HepG2 (cell line): ENCODE measurements around the gene R3HDM4. TPM values are rescaled to one million over a fixed set of nuclear protein-coding genes. Genes with fewer than 3 reads are reported as not detected.
A peak's percentile ranks its signal among the peaks of the same experiment; 100 is the strongest.

Experiments used
- ARID5B ChIP-seq: IDR thresholded peaks from 2 replicates; pipeline ENCODE4 v1.4.0; 2020; ENCODE audit warnings: mild to moderate bottlenecking, missing genetic modification reagents
- CEBPG ChIP-seq: IDR thresholded peaks from 2 replicates; pipeline ENCODE4 v1.6.1; 2016
- GATA4 ChIP-seq: sonication (generic); IDR thresholded peaks from 2 replicates; pipeline ENCODE4 v1.6.1; 2016; ENCODE audit warnings: antibody characterized with exemption, low read depth, borderline replicate concordance
- HOXA3 ChIP-seq: sonication (generic); formaldehyde crosslinking; IDR thresholded peaks from 2 replicates; pipeline ENCODE4 v1.5.0; 2020; ENCODE audit warnings: missing genetic modification reagents
- MNT ChIP-seq: fragments of 450-650 bp; IDR thresholded peaks from 2 replicates; pipeline ENCODE4 v1.6.1; 2016
- NKX3-1 ChIP-seq: sonication (generic); formaldehyde crosslinking; IDR thresholded peaks from 2 replicates; pipeline ENCODE4 v1.5.0; 2020; ENCODE audit warnings: missing genetic modification reagents
- ZBTB38 ChIP-seq: sonication (generic); formaldehyde crosslinking; IDR thresholded peaks from 2 replicates; pipeline ENCODE4 v1.5.1; 2020; ENCODE audit warnings: mild to moderate bottlenecking, missing genetic modification reagents
- ZC3H13 ChIP-seq: sonication (generic); formaldehyde crosslinking; IDR thresholded peaks from 2 replicates; pipeline ENCODE4 v1.8.1; 2023; ENCODE audit warnings: mild to moderate bottlenecking, missing genetic modification reagents, moderate library complexity
- ZMYM3 ChIP-seq: sonication (generic); formaldehyde crosslinking; IDR thresholded peaks from 2 replicates; pipeline ENCODE4 v1.5.1; 2020; ENCODE audit warnings: mild to moderate bottlenecking, missing genetic modification reagents
- ZNF333 ChIP-seq: sonication (generic); formaldehyde crosslinking; IDR thresholded peaks from 2 replicates; pipeline ENCODE4 v1.4.0; 2020; ENCODE audit warnings: mild to moderate bottlenecking, missing genetic modification reagents, borderline replicate concordance
- ZNF687 ChIP-seq: sonication (generic); formaldehyde crosslinking; IDR thresholded peaks from 2 replicates; pipeline ENCODE4 v1.5.1; 2020; ENCODE audit warnings: mild to moderate bottlenecking, missing genetic modification reagents, moderate library complexity
- ZNF790 ChIP-seq: sonication (generic); formaldehyde crosslinking; IDR thresholded peaks from 2 replicates; pipeline ENCODE4 v1.8.0; 2022; ENCODE audit warnings: missing genetic modification reagents, mild to moderate bottlenecking, borderline replicate concordance
- polyA plus RNA-seq, 8 experiments: library from polyadenylated mRNA; depleted of rRNA in 3 of 8; stranded (reverse) in 7 of 8; unstranded in 1 of 8; fragments of >200 nt; fragmentation: Illumina TruSeq in 4 of 8; extraction: Trizol in 4 of 8; gene quantifications; 2 replicates each; pipeline versions ENCODE4 v1.2.1 to v1.2.3, GENCODE V29; 2011 to 2016; ENCODE audit warnings: low read depth in 4 of 8, missing spikeins in 1 of 8, mixed read lengths in 1 of 8; ENCODE audit not compliant: insufficient read depth in 1 of 8
- total RNA-seq, 5 experiments: library from RNA; depleted of rRNA; stranded (reverse); fragments of >200 nt; fragmentation: Illumina TruSeq; extraction: Trizol; gene quantifications; 2 replicates each; pipeline ENCODE4 v1.2.3, GENCODE V29; 2016; ENCODE audit warnings: low read depth in 1 of 5
- TF ChIP-seq, protein P1 (sequence below): sonication (generic); formaldehyde crosslinking; IDR thresholded peaks from 2 replicates; pipeline ENCODE4 v1.5.0; 2020; ENCODE audit warnings: mild to moderate bottlenecking, missing genetic modification reagents

R3HDM4 gene
- total and polyA plus RNA-seq, 2 of the 13 experiments (the other 11 are each of a cell fraction or from before 2014, with no cell fraction given): 26.2 to 26.9 TPM

- TF ChIP-seq ARID5B (CRISPR knock-in tag) (peak; percentile 28), HOXA3 (peak; percentile 45; the same call in 1 of the 2 replicates), ZNF687 (CRISPR knock-in tag) (peak; percentile 68), NKX3-1 (CRISPR knock-in tag) (no peak), ZC3H13 (CRISPR knock-in tag) (no peak), CEBPG (peak; percentile 41), ZBTB38 (CRISPR knock-in tag) (peak; percentile 96), ZNF790 (CRISPR knock-in tag) (0 out of 2 replicates have a peak, but pooled peaks have one; percentile 37), MNT (no peak), ZMYM3 (CRISPR knock-in tag) (peak; percentile 23; the same call in 1 of the 2 replicates), ZNF333 (CRISPR knock-in tag) (peak; percentile 62; the same call in 1 of the 2 replicates), GATA4 (no peak)
- TF ChIP-seq, protein P1, sequence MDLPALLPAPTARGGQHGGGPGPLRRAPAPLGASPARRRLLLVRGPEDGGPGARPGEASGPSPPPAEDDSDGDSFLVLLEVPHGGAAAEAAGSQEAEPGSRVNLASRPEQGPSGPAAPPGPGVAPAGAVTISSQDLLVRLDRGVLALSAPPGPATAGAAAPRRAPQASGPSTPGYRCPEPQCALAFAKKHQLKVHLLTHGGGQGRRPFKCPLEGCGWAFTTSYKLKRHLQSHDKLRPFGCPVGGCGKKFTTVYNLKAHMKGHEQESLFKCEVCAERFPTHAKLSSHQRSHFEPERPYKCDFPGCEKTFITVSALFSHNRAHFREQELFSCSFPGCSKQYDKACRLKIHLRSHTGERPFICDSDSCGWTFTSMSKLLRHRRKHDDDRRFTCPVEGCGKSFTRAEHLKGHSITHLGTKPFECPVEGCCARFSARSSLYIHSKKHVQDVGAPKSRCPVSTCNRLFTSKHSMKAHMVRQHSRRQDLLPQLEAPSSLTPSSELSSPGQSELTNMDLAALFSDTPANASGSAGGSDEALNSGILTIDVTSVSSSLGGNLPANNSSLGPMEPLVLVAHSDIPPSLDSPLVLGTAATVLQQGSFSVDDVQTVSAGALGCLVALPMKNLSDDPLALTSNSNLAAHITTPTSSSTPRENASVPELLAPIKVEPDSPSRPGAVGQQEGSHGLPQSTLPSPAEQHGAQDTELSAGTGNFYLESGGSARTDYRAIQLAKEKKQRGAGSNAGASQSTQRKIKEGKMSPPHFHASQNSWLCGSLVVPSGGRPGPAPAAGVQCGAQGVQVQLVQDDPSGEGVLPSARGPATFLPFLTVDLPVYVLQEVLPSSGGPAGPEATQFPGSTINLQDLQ (CRISPR knock-in tag): no peak
Measured at GRCh38 chr19:958967-959855, 46.2 kb upstream of the R3HDM4 start (continued).
